ENCODE measurements around the gene U2AF2.

The U2AF2 gene

GRCh38 chr19:55644191-55644833 lies 10.5 kb upstream of the U2AF2 start:
- no peak for DNase-seq

- DNase-seq: no peak
Measured at GRCh38 chr19:55644842-55645511, 9.9 kb upstream of the U2AF2 start.

DNA sequence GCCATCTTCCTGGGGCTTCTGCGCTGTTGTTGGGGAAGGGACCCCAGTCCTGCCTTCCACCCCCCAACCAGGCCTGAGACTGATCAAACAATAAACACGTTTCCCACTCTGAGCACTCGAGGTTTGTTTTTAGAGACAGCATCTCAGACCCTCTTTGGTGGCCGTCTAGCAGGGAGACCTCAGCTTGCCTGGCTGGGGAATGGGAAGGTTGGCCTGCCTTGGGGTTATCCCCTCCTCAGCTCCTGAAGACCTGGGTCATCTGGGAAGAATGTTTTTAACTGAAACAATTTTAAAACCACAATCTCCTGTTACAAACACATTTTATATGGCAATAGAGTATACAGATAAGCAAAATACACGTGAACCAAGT lies 9.3 kb upstream of the U2AF2 start:
- DNase-seq: no peak

GRCh38 chr19:55646889-55647731 lies 7.7 kb upstream of the U2AF2 start:
- DNase-seq: no peak

DNA sequence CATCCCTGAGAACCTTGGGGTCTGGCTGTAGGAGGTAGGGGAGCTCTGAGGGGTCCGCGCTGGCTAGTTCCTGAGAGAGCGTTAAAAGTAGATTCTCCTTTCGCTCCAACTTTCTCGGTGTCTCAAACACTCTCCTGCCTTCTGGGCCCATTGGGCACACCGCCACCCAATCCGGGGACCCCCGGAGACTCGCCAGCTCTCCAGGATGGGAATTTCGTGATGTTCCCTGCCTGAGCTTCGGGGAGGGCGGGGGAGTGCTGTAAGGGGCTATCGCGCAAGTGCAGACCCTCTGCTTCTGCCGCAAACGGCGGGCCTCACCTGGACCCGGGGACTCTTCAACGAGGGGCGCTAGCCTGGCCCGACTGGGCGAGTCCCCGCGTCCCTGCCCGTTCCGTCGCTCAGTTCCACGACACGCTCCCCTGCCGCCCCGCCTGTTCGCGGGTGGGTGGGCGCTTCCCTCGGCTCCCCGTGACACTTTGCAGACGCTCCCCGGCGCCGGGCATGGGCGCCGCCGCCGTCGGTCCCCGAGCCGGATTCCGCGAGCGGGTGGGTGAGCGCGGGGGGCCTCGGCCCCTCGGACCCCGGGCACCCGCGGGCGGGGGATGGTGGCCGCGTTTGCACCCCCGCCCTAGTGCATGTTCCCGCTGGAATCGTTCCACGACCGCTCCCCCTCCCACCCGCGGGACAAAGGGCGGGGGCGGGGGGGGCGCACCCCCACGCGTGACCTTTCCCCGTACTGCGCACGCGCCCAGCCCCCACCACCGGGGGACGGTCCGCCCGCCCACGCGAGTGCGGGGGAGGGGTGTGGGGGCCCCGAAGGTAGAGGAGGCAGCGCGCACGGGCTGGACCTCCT lies 6.9 kb upstream of the U2AF2 start, which contains the start of gene CCDC106:
CCDC106 (plus strand) TSS at position 481 of the 853 bp plus-strand sequence. CDS start 835 bp downstream, outside the sequence.
- DNase-seq: peak; percentile 73

GRCh38 chr19:55648585-55649267 lies 6.1 kb upstream of the U2AF2 start:
- no peak for DNase-seq

- no peak for DNase-seq
Measured at GRCh38 chr19:55649268-55650125, 5.3 kb upstream of the U2AF2 start.

- no peak for DNase-seq
Measured at GRCh38 chr19:55650126-55650557, 4.7 kb upstream of the U2AF2 start.

DNA sequence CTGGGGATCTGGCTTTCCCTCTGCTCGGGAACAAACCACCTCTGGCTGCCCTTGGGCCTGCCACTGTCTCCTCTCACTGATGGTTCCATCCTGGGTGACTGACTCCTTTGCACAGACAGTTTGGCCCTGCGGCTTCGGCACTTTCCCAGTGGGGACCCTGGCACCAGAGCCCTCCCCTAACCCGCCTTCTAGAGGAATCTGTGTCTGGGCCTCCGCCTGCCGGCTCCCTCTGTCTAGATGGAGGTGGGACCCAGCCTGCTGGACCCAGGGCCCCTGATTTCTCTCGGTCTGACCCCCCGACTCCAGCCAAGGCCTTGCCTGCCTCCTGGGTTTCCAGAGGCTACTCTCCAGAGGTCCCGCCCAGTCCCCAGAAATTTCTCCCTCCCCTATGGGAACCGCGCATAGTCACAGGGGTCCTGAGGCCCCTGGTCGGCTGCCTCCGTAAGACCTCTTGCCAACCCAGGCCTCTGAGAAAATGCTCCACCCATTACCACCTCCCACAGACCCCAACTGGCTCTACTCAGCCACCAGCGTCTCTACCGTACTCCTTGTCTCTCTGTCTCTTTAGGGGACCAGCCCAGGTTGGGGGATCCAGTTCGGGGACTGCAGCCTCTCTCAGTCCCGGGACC lies 4.1 kb upstream of the U2AF2 start:
- DNase-seq: no peak

DNA sequence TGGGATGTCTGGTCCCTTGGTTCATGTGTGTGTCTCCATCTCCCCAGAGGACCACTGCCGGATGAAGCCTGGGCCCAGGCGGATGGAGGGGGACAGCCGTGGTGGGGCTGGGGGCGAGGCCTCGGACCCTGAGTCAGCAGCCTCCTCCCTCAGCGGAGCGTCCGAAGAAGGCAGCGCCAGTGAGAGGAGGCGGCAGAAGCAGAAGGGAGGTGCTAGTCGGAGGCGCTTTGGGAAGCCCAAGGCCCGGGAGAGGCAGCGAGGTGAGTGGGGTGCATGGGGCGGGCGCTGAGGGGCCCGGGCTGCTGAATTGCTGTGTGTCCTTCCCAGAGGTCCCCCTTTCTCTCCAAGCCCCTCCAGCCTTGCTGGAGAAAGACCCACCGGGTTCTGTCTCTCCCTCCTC lies 3.6 kb upstream of the U2AF2 start:
- DNase-seq: no peak

GRCh38 chr19:55652311-55653128 lies 2.3 kb upstream of the U2AF2 start:
- DNase-seq: no peak

- peak; percentile 96 for DNase-seq
Measured at GRCh38 chr19:55653651-55654322, 1.0 kb upstream of the U2AF2 start.

GRCh38 chr19:55654323-55654867 lies 440 bp upstream of the U2AF2 start:
- DNase-seq: peak; percentile 98

- no peak for DNase-seq
Measured at GRCh38 chr19:55655648-55656040, 809 bp downstream of the U2AF2 start.

- DNase-seq: no peak
Measured at GRCh38 chr19:55656552-55656951, 1.7 kb downstream of the U2AF2 start.

DNA sequence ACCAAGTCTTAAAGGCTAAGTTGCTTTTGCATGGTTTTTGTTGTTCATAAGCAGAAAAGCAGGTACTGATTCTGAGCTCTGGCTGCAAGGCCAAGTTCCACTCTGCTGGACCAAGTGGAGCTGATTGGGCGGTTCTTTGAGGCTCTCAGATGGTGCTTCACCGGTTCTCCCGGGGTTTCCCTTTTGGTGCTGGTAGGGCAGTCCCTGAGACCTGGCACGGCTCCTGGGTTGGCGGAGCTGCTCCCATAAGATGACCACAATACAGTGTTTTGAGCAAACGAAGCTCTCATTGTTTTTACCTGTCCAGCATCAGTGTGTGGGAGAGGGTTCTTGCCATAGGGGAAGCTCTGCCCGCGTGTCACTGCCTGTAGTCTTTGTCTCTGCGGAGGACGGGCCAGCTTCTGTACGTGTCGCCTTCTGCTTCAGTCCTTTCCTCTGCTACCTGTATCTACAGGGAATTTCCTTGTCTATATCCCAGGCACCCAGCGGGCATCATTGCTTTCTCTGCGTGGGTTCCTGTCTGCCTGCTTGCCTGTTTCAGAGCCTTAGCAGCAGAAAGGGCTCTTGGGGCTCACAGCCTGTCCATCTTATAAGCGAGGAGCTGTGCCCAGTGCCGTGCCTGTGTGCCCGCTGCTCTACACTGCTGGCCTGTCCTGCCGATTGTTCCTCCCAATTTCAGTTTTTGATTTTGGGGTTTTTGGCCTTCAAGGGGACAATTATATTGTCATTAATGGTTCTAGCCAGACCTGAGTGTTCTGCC lies 2.3 kb downstream of the U2AF2 start:
- no peak for DNase-seq

GRCh38 chr19:55658846-55659459 lies 4.1 kb downstream of the U2AF2 start:
- DNase-seq: no peak

- no peak for DNase-seq
Measured at GRCh38 chr19:55659822-55660221, 5.0 kb downstream of the U2AF2 start.
